ENCODE measurements around the gene LTB4R.
A peak's percentile ranks its signal among the peaks of the same experiment; 100 is the strongest.

The LTB4R gene, protein sequence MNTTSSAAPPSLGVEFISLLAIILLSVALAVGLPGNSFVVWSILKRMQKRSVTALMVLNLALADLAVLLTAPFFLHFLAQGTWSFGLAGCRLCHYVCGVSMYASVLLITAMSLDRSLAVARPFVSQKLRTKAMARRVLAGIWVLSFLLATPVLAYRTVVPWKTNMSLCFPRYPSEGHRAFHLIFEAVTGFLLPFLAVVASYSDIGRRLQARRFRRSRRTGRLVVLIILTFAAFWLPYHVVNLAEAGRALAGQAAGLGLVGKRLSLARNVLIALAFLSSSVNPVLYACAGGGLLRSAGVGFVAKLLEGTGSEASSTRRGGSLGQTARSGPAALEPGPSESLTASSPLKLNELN

DNA sequence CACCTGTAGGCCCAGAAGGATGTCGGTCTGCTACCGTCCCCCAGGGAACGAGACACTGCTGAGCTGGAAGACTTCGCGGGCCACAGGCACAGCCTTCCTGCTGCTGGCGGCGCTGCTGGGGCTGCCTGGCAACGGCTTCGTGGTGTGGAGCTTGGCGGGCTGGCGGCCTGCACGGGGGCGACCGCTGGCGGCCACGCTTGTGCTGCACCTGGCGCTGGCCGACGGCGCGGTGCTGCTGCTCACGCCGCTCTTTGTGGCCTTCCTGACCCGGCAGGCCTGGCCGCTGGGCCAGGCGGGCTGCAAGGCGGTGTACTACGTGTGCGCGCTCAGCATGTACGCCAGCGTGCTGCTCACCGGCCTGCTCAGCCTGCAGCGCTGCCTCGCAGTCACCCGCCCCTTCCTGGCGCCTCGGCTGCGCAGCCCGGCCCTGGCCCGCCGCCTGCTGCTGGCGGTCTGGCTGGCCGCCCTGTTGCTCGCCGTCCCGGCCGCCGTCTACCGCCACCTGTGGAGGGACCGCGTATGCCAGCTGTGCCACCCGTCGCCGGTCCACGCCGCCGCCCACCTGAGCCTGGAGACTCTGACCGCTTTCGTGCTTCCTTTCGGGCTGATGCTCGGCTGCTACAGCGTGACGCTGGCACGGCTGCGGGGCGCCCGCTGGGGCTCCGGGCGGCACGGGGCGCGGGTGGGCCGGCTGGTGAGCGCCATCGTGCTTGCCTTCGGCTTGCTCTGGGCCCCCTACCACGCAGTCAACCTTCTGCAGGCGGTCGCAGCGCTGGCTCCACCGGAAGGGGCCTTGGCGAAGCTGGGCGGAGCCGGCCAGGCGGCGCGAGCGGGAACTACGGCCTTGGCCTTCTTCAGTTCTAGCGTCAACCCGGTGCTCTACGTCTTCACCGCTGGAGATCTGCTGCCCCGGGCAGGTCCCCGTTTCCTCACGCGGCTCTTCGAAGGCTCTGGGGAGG is at the start of gene LTB4R:
LTB4R (plus strand) TSS at position 857 of the 959 bp plus-strand sequence. CDS start 4,150 bp downstream, outside the sequence.
- no peak for DNase-seq (ENCODE audit: low read depth)

GRCh38 chr14:24261969-24262327 is 49.4 kb upstream of the LTB4R start:
- DNase-seq (ENCODE audit: low read depth), result no peak

DNA sequence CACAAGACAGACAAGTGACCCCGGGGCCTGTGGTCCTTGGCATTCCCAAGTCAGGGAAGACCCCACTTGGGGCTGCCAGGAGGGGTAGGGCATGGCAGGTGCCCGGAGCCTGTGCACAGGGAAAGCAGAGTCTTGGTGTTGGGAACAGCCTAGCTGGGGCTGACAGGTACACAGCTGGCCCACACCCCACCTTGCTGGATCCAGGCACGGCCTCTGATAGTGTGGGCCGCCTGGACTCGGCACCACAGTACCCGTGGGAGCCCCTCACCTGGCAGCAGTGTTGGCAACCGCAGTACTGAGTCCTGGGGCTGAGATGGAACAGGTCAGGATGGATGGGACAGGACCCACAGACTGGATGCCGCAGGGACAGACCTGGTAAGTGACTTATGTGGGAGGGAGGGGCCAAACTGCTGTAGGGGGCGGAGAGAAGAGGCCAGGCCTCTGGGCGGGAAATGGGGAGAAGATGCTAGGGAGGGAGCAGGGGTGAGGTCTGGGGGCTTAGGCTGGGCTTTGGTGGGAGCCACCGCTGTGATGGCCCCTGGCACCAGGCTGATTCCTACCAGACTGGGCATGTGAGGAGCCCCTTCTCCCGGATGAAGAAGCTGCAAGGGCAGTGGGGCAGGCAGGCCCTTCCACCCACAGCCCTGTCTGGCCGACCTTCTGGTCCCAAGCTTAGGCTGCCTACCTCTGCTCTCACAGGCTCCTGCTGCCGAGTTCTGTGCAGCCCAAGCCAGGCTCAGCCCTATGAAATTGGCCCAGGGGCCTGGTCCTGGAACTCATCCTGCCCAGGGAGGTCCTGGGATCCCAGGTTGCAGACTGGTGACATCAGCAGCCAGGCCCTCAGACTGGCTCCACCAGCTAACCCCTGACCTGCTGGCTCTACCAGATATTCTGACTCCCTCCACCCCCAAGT is 48.2 kb upstream of the LTB4R start, which contains the start of gene TGM1:
TGM1 (minus strand) TSS at position 357 of the 913 bp plus-strand sequence. CDS start 825 bp downstream, outside the sequence.
- DNase-seq (ENCODE audit: low read depth), result no peak

DNA sequence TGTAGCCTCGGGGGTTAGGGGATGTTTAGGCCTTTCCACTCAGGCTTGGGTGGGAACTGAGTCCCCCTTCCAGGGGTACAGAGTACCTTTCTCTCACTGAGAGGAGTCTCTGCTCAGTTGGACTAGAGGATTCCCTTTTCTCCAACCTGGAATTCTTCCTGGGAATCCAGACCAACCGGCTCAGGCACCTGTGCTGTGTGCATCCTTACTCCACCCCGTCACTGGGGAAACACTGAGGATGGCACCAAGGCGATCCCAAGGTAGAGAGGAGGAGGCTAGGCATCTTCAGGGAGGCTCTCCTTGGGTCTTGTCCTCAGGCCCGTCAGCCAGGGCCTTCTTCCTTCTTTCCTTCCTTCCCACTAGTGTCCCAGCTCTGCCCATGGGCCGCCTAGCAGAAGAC is 47.5 kb upstream of the LTB4R start:
- no peak for DNase-seq (ENCODE audit: low read depth)

DNA sequence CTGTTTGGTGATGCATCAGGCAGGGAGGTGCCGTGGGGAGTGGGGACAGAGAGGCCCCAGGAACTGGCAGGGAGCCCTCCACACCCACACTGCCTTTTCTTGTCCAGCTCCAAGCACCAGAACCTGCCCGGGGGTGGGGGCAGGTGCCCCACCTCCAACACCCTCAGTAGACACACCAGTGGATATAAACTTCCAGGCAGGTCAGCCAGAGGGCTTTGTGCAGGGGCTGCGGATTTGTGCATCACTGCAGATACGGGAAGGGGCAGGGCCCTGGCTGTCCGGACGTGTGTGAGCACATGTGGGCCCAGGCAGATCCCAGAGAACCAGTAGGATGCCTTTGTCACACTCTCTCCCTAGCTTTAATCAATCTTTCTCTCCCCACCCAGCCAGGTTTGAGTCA is 47.0 kb upstream of the LTB4R start:
- no peak for DNase-seq (ENCODE audit: low read depth)

DNA sequence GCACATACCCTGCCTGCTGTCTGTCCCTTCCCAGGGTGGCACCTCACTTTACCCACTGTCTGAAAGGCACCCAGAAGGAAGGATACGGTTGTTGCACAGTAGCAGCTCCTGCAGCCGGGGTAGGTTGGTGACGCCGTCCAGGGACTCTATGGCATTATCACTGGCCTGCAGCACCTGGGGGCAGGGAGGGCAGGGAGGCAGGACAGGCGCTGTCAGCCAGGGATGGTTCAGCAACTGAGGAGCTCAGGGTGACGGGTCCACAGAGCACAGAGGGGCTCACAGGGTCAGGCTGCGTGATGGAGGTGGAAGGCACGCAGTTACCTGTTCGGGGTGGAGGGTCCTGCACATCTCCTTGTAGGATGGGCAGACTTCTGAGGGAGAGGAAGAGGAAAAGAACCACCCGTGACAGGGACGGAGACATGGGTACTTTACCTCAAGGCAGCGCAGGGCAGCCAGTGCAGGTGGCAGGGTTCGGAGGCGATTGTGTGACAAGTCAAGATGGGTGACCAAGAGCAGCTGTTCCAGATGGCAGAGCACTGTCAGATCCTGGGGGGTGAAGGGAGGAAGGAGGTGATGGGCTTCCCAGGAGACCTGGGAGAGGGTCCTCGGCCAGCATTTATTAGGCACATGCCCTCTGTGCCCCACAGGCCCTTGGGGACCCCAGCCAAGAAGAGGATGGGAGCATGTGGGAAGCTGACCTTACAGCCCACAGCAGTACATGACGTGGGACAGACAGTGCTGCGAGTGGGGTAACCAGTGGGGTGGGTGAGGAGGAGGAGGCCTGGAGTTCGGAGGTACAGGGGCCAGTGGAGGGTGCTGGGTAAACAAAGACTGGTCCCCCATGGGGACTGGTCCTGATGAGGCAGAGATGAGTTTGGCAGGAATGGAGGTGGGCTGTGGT is 44.7 kb upstream of the LTB4R start:
- DNase-seq (ENCODE audit: low read depth), result no peak

DNA sequence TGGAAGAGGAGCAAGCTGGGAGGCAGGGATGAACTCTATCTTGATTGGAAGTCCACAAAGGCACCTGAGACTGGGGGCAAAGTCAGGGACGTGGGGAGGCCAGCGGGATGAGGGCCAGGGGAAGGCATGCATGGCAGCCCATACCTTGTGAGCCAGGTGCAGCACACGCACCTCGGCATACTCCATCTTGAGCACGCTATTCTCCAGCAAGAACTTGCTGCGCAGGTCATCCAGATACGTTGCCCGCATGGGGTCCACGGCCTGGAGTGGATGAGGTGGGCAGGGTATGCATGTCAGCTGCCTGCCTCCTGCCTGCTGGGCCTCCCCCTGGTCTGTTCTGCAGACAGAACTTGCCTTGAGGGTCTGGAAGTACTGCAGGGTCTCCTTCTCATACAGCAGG is 43.8 kb upstream of the LTB4R start:
- no peak for DNase-seq (ENCODE audit: low read depth)

GRCh38 chr14:24268225-24268624 is 43.1 kb upstream of the LTB4R start:
- no peak for DNase-seq (ENCODE audit: low read depth)

DNA sequence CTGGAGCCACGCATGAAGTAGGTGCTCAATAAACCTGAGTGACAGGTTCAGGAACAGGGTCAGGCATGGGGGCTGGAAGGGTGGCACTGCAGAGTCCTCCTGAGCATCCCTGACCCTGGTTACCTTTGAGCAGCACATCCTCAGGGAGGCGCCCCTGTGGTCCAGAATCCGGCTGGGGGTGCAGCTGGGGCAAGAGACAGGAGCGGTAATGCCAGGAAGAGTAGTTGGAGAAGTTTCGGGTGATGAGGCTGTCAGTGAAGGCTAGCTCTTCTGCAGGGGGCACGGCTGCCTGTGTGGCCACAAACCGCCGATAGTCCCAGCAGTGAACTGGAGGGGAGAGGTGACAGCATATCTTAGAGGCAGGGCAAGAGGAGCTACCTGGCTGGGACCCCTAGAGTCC is 41.9 kb upstream of the LTB4R start:
- no peak for DNase-seq (ENCODE audit: low read depth)

GRCh38 chr14:24269910-24270536 is 41.3 kb upstream of the LTB4R start:
- DNase-seq (ENCODE audit: low read depth), result no peak

DNA sequence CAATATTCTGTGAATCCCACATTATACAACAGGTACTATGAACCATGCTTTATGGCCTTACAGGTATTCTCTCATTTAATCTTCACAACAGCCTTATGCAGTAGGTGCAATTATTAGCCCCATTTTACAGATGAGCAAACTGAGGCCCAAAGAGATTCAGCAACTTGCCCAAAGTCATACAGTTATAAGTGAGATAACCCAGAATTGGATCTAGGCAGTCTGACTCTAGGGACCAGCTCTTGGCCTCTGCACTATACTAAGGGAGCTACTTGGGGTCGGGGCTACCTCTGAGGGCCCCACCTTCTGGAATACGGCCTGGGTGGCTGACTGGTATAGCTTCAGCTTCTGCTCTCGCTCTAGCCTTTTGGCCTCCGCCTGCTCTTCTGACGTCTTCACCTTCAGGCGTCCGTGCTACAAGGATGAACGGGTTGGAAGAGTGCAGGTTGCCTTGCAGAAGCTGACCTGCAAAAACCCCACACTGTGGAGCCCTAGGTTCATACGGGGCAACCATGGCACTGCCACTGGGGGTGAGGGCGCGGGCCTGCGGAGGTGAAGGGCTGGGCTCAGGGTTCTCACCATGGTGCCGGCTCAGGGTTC is 40.7 kb upstream of the LTB4R start:
- DNase-seq (ENCODE audit: low read depth), result no peak

DNA sequence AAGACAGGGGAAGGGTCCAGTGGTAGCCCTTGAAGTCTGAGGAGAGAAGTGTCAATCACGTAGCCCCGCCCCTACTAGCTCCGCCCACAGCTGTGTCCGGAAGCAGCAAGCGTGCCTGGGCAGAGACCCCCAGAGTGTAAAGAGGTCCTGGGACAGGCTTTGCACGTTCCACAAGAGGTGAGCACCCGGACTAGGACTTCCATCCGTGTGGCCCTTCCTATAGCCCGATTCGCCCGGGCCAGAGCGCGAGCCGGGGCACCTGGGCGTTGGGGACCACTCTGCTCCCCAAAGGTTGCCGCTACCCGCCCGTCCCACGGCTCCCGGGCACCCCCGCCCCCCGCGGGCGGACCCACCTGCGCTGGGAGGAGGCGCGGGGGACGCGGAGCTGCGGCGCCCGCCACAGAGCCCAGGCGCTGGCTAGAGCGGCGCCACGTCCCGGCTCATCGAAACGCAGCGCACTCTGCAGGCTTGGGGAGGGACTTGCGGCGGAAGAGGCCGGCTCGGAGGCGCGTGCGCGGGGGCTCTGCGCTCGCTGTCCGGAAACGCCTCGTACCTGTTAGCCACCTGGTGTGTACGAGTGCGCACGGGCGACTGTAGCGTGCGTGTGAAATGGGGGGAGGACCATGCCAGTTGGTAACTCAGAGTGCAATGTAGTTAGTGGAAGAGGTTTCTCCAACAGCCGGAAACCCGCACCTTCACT is 40.0 kb upstream of the LTB4R start, which contains the start of gene RABGGTA:
RABGGTA (minus strand) TSS at position 464 of the 700 bp plus-strand sequence. CDS start 482 bp downstream, outside the sequence.
- DNase-seq (ENCODE audit: low read depth), result peak; percentile 72

GRCh38 chr14:24271834-24272263 is 39.5 kb upstream of the LTB4R start:
- no peak for DNase-seq (ENCODE audit: low read depth)

GRCh38 chr14:24272467-24272866 is 38.8 kb upstream of the LTB4R start:
- no peak for DNase-seq (ENCODE audit: low read depth)

GRCh38 chr14:24273422-24273998 is 37.8 kb upstream of the LTB4R start:
- DNase-seq (ENCODE audit: low read depth), result no peak

GRCh38 chr14:24274101-24274543 is 37.2 kb upstream of the LTB4R start:
- DNase-seq (ENCODE audit: low read depth), result no peak

- no peak for DNase-seq (ENCODE audit: low read depth)
These were observed 34.2 kb upstream of the LTB4R start for GRCh38 chr14:24277071-24277470.

DNA sequence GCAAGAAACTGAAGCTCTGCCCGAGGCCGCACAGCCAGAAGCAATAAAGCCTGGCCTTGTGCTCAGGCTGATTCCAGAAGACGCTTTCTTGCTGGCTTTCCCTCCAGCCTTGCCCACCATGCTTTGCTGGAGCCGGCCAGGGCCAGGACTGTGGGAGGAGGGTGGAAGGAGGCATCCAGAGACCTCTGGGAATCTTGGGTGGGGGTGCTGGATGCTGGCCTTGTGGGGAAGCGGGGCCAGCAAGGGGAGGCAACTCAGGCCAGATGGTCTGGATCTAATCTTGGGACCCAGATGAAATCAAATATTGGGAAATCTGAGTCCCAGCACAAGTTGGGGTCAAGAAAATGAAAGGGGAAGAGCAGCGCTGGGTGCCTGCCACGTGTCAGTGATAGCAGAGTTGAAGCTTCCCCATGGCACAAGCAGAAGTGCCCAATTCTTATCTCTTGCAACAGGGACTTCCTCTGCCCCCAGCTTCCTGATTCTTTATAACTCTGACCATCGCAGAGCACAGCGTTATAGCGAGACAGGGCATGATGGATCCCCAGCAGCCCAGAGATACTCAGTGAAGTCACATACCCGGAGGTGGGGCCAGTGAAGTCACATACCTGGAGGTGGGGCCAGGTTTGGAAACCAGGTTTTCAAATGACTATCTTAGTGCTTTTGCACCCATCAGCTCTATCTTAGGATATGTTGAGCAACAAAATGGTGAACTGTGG is 33.5 kb upstream of the LTB4R start:
- DNase-seq (ENCODE audit: low read depth), result no peak
